GM18526 (cell line): Measurements from ENCODE around the gene SLC25A25.

Experiments used
- POLR2A ChIP-seq: IDR thresholded peaks from 3 replicates; pipeline ENCODE4 v1.6.1; 2011; ENCODE audit not compliant: insufficient read length; ENCODE audit errors: extremely low read depth

The SLC25A25 gene

GRCh38 chr9:128065907-128066712 lies 1.9 kb upstream of the SLC25A25 start:
- no peak for TF ChIP-seq POLR2A

GRCh38 chr9:128066713-128067644 lies 1.1 kb upstream of the SLC25A25 start, which contains the start of gene NAIF1:
TSS of gene NAIF1 (minus strand) at chr9:128067320. CDS start at chr9:128067101, 219 bp downstream.
- peak; percentile 41 for TF ChIP-seq POLR2A

- no peak for TF ChIP-seq POLR2A
Measured at GRCh38 chr9:128068386-128069205, 564 bp downstream of the SLC25A25 start.

- TF ChIP-seq POLR2A: no peak
Measured at GRCh38 chr9:128070874-128071273, 2.8 kb downstream of the SLC25A25 start.

- no peak for TF ChIP-seq POLR2A
Measured at GRCh38 chr9:128072144-128073021, 4.4 kb downstream of the SLC25A25 start.

GRCh38 chr9:128073253-128073886 lies 5.3 kb downstream of the SLC25A25 start:
- TF ChIP-seq POLR2A: no peak

GRCh38 chr9:128077847-128078503 lies 9.9 kb downstream of the SLC25A25 start:
- TF ChIP-seq POLR2A: no peak

- no peak for TF ChIP-seq POLR2A
Measured at GRCh38 chr9:128078504-128079434, 10.7 kb downstream of the SLC25A25 start.

GRCh38 chr9:128080206-128080605 lies 12.2 kb downstream of the SLC25A25 start:
- TF ChIP-seq POLR2A: no peak

- no peak for TF ChIP-seq POLR2A
Measured at GRCh38 chr9:128081056-128081455, 13.0 kb downstream of the SLC25A25 start.

GRCh38 chr9:128082151-128082550 lies 14.1 kb downstream of the SLC25A25 start:
- no peak for TF ChIP-seq POLR2A

GRCh38 chr9:128084746-128085145 lies 16.7 kb downstream of the SLC25A25 start:
- no peak for TF ChIP-seq POLR2A
